SH-SY5Y (cell line): ENCODE data around the gene MARVELD3.

ENCODE experiments used
- GATA2 ChIP-seq: IDR thresholded peaks from 2 replicates; pipeline ENCODE4 v1.6.1; 2011; ENCODE audit warnings: mild to moderate bottlenecking, low read depth, low read length
- GATA3 ChIP-seq: IDR thresholded peaks from 2 replicates; pipeline ENCODE4 v1.6.1; 2011; ENCODE audit warnings: low read depth, mild to moderate bottlenecking, low read length, moderate library complexity

GRCh38 chr16:71666928-71667707, 41.1 kb downstream of the MARVELD3 start:
- TF ChIP-seq GATA3, result no peak
- TF ChIP-seq GATA2, result no peak
